GM12878 (cell line): Measurements from ENCODE around the gene WSCD1. TPM values are rescaled to one million over a fixed set of nuclear protein-coding genes. Genes with fewer than 3 reads are reported as not detected.

Source experiments
- ATAC-seq: fragments of 200-7000 bp; cut with Tn5 transposase; 3 replicates; pipeline ENCODE4 v1.9.1; 2020; ENCODE audit warnings: mild to moderate bottlenecking, moderate library complexity
- BruUV-seq: library from RNA; stranded (reverse); fragments of 400-500 nt; replicated peaks from 2 replicates; lab custom pipeline; 2021; lab: Mats Ljungman, UMichigan
- CTCF ChIA-PET: fragments of 300-600 bp; sonication (Branson Sonifier 250); formaldehyde crosslinking; extraction: SDS; loops from one replicate; lab custom pipeline; 2021; ENCODE audit warnings: inconsistent platforms; lab: Yijun Ruan, JAX
- POLR2A ChIA-PET: fragments of 350-600 bp; formaldehyde crosslinking; extraction: SDS; loops from one replicate; lab custom pipeline; 2021; ENCODE audit warnings: inconsistent platforms; lab: Charles Lee
- RAD21 ChIA-PET: fragments of 300-600 bp; sonication (Branson Sonifier 250); formaldehyde crosslinking; loops from one replicate; lab custom pipeline; 2023; ENCODE audit warnings: antibody characterized with exemption; ENCODE audit not compliant: unreplicated experiment; lab: Charles Lee
- SMC1A ChIA-PET: fragments of 300-600 bp; sonication (Branson Sonifier 250); formaldehyde crosslinking; loops from one replicate; lab custom pipeline; 2023; ENCODE audit not compliant: unreplicated experiment, uncharacterized antibody; lab: Charles Lee
- DNase-seq: peaks from one replicate; pipeline ENCODE4 v3.0.0-alpha.2; 2011; ENCODE audit warnings: low read depth, low spot score
- FAIRE-seq: peaks from 3 replicates; lab custom pipeline; 2011; peaks lifted over from hg19 to GRCh38; lab: Jason Lieb, UNC
- H2AFZ ChIP-seq: 2 replicates; pipeline ENCODE4 v1.6.0; 2011; ENCODE audit warnings: low read depth, low read length, control low read depth; ENCODE audit not compliant: control insufficient read depth
- H3K27ac ChIP-seq: 2 replicates; pipeline ENCODE4 v1.5.1; 2011; ENCODE audit warnings: control low read depth; ENCODE audit not compliant: control insufficient read depth, insufficient read depth
- H3K27me3 ChIP-seq, 2 experiments: replicated peaks in 1 of 2; 2 replicates each; pipeline versions ENCODE4 v1.6.0 to v1.6.1; 2011; ENCODE audit warnings: low read length in 1 of 2; ENCODE audit not compliant: control insufficient read depth in 2 of 2, insufficient read depth in 2 of 2
- H3K36me3 ChIP-seq, 2 experiments: 2 replicates each; pipeline ENCODE4 v1.5.1; 2011; ENCODE audit warnings: low read length in 1 of 2; ENCODE audit not compliant: control insufficient read depth in 2 of 2, insufficient read depth in 2 of 2
- H3K4me1 ChIP-seq: 2 replicates; pipeline ENCODE4 v1.6.1; 2011; ENCODE audit warnings: mild to moderate bottlenecking, low read length, moderate library complexity, mixed read lengths; ENCODE audit not compliant: control insufficient read depth, insufficient read depth
- H3K4me2 ChIP-seq: 2 replicates; pipeline ENCODE4 v1.6.0; 2011; ENCODE audit warnings: control low read depth; ENCODE audit not compliant: control insufficient read depth, insufficient read depth
- H3K4me3 ChIP-seq: fragments of 200-600 bp; sonication (generic); 2 replicates; pipeline ENCODE4 v1.5.1; 2016
- H3K79me2 ChIP-seq: 2 replicates; pipeline ENCODE4 v1.6.0; 2011; ENCODE audit warnings: low read length; ENCODE audit not compliant: control insufficient read depth, insufficient read depth
- H3K9ac ChIP-seq: 2 replicates; pipeline ENCODE4 v1.8.0; 2011; ENCODE audit warnings: low read length, control low read depth, mixed read lengths; ENCODE audit not compliant: control insufficient read depth, insufficient read depth
- H3K9me3 ChIP-seq: replicated peaks from 3 replicates; pipeline ENCODE4 v1.5.1; 2011; ENCODE audit warnings: mild to moderate bottlenecking, low read length; ENCODE audit not compliant: control insufficient read depth, insufficient read depth
- H4K20me1 ChIP-seq: 2 replicates; pipeline ENCODE4 v1.6.0; 2011; ENCODE audit not compliant: control insufficient read depth, insufficient read depth
- ATF7 ChIP-seq: fragments of 450-650 bp; IDR thresholded peaks from 2 replicates; pipeline ENCODE4 v1.6.1; 2016; ENCODE audit warnings: low read depth, mild to moderate bottlenecking
- CREM ChIP-seq: IDR thresholded peaks from 2 replicates; pipeline ENCODE4 v1.6.1; 2014; ENCODE audit warnings: antibody characterized with exemption, low read depth
- ESRRA ChIP-seq: IDR thresholded peaks from 2 replicates; pipeline ENCODE4 v1.6.1; 2012; ENCODE audit warnings: mild to moderate bottlenecking, low read length, improper control_type of control experiment
- FOS ChIP-seq: IDR thresholded peaks from 3 replicates; pipeline ENCODE4 v1.6.1; 2011; ENCODE audit warnings: borderline replicate concordance; ENCODE audit not compliant: insufficient read length; ENCODE audit errors: extremely low read depth
- IRF5 ChIP-seq: fragments of 450-650 bp; IDR thresholded peaks from 2 replicates; pipeline ENCODE4 v1.6.1; 2017; ENCODE audit warnings: borderline replicate concordance
- PAX8 ChIP-seq: fragments of 450-650 bp; IDR thresholded peaks from 2 replicates; pipeline ENCODE4 v1.6.1; 2017; ENCODE audit warnings: mild to moderate bottlenecking, moderate library complexity
- TAF1 ChIP-seq: IDR thresholded peaks from 2 replicates; pipeline ENCODE4 v1.6.1; 2011; ENCODE audit warnings: mild to moderate bottlenecking, low read depth, low read length, borderline replicate concordance
- ZNF217 ChIP-seq: fragments of 450-650 bp; IDR thresholded peaks from 2 replicates; pipeline ENCODE4 v1.6.1; 2017; ENCODE audit warnings: antibody characterized with exemption, mild to moderate bottlenecking
- WGBS: methylation state at CpG from one replicate; pipeline ENCODE4 v1.1.6; 2016; ENCODE audit warnings: low lambda C conversion rate; ENCODE audit not compliant: insufficient replicate concordance, insufficient coverage; ENCODE audit errors: missing lambda C conversion rate; 5-methylcytosine and 5-hydroxymethylcytosine counted together
- in situ Hi-C: fragments of 300-500 bp; cut with MboI; formaldehyde crosslinking; loops from 9 replicates; pipeline ENCODE4 v1.14.3; 2018; ENCODE audit warnings: mixed read lengths
- intact Hi-C: fragments of 100-400 bp; cut with micrococcal nuclease; formaldehyde crosslinking; loops from one replicate; pipeline ENCODE4 v1.14.2; 2022; ENCODE audit not compliant: unreplicated experiment
- polyA plus RNA-seq, 11 experiments: library from polyadenylated mRNA; depleted of rRNA in 4 of 11; unstranded in 6 of 11; stranded (reverse) in 5 of 11; fragments of >200 nt; fragmentation: Nextera tagmentation in 4 of 11; fragmentation: Illumina TruSeq in 1 of 11; extraction: Ambion mirVana in 4 of 11; extraction: Trizol in 1 of 11; gene quantifications; 1 replicate in 1 of 11; 2 replicates in 10 of 11; pipeline versions ENCODE4 v1.2.1 to v1.2.3, GENCODE V29; 2011 to 2016; ENCODE audit warnings: inconsistent platforms in 2 of 11, missing spikeins in 2 of 11, low read depth in 1 of 11
- total RNA-seq, 4 experiments: library from RNA; depleted of rRNA in 3 of 4; stranded (reverse); fragments of >200 nt in 3 of 4; fragmentation: Illumina TruSeq in 1 of 4; extraction: Trizol in 1 of 4; gene quantifications; 2 replicates each; pipeline versions ENCODE4 v1.2.1 to v1.2.3, GENCODE V29; 2013 to 2021

The WSCD1 gene
- total and polyA plus RNA-seq, 10 of the 15 experiments (the other 5 are each of a cell fraction or from before 2014, with no cell fraction given), result 0.01 to 0.16 TPM; not detected in 8

- SMC1A ChIA-PET, result no interaction called here
- RAD21 ChIA-PET, result no interaction called here
- no peak overlapping the region for H3K27ac ChIP-seq
- no peaks in the 10 kb centered on the region for H3K79me2 ChIP-seq
- no peak for DNase-seq
- intact Hi-C loops (no loop called here), in situ Hi-C loops (no loop called here)
- FAIRE-seq, result no peak
- H3K4me1 ChIP-seq, result no peaks in the 10 kb centered on the region
- CTCF ChIA-PET, result no interaction called here
- POLR2A ChIA-PET, result no interaction called here
- no peaks in the 10 kb centered on the region for H3K9me3 ChIP-seq
- H3K27me3 ChIP-seq, result peaks cover 0 to 5% of the 10 kb centered on the region in 2 experiments; a peak in 3 of 4 replicates
- no peak for TF ChIP-seq PAX8
- BruUV-seq, result no TSS peak
- H4K20me1 ChIP-seq, result no peaks in the 10 kb centered on the region
- no peaks in the 10 kb centered on the region for H3K36me3 ChIP-seq
- no peak overlapping the region for H3K9ac ChIP-seq
- H2AFZ ChIP-seq, result no peak overlapping the region
- no peak for ATAC-seq
- H3K4me2 ChIP-seq, result no peak overlapping the region
- WGBS, result 22% methylated on average over 8 of the region's 8 CpGs
- no peak overlapping the region for H3K4me3 ChIP-seq
Measured at GRCh38 chr17:6075845-6076244, 5.7 kb downstream of the WSCD1 start.

- ChIA-PET SMC1A (no interaction called here), CTCF (interaction anchor here (1.1 kb wide), 1 partner anchor 9 kb away, joined by 3 read pairs; no protein-coding TSS in a partner anchor), RAD21 (no interaction called here), POLR2A (no interaction called here)
- TF ChIP-seq ATF7, result no peak
- no peak for TF ChIP-seq FOS
- no peak for TF ChIP-seq ZNF217
- TF ChIP-seq CREM, result no peak
- TF ChIP-seq TAF1, result no peak
- TF ChIP-seq ESRRA, result no peak
- no peak for TF ChIP-seq IRF5
- no peaks in the 10 kb centered on the region; a peak in 3 of 4 replicates for H3K27me3 ChIP-seq
- in situ Hi-C loops (no loop called here), intact Hi-C loops (no loop called here)
- H3K9me3 ChIP-seq, result no peaks in the 10 kb centered on the region
- FAIRE-seq (no peak), ATAC-seq (no peak), DNase-seq (no peak)
- 2% methylated on average over 5 of the region's 5 CpGs for WGBS
- no TSS peak for BruUV-seq
- H2AFZ ChIP-seq, result no peak overlapping the region
- H3K9ac ChIP-seq, result no peak overlapping the region
- H3K4me3 ChIP-seq, result no peak overlapping the region
- no peak overlapping the region for H3K4me2 ChIP-seq
- no peaks in the 10 kb centered on the region for H4K20me1 ChIP-seq
- no peaks in the 10 kb centered on the region for H3K4me1 ChIP-seq
- no peaks in the 10 kb centered on the region for H3K36me3 ChIP-seq
- no peaks in the 10 kb centered on the region for H3K79me2 ChIP-seq
- no peak overlapping the region for H3K27ac ChIP-seq
Measured at GRCh38 chr17:6077752-6078151, 7.6 kb downstream of the WSCD1 start.
